Activated T-cell treated with anti-CD3 and anti-CD28 coated beads, Interleukin-2, amount 50 U/mL, for 72 hours (primary cell): ENCODE data around the gene NPLOC4. TPM values are rescaled to one million over a fixed set of nuclear protein-coding genes. Genes with fewer than 3 reads are reported as not detected.

Experiments used
- ATAC-seq, 2 donors: fragments of 150-1000 bp; cut with Tn5 transposase; replicated peaks in 1 of 2; 2 replicates each; pipeline ENCODE4 v1.10.0; 2021; ENCODE audit warnings: moderate library complexity in 2 of 2, mild to moderate bottlenecking in 1 of 2
- DNase-seq, 2 donors: peaks; one replicate each; pipeline ENCODE4 v3.0.0; 2021 to 2022; ENCODE audit warnings: mixed read lengths in 1 of 2
- H3K27ac Mint-ChIP-seq: one replicate; pipeline ENCODE4 v1.8.0; 2022; ENCODE audit warnings: mild to moderate bottlenecking, moderate library complexity, mixed read lengths
- H3K27me3 Mint-ChIP-seq: one replicate; pipeline ENCODE4 v1.8.0; 2022; ENCODE audit warnings: low read depth, mixed read lengths
- H3K36me3 Mint-ChIP-seq, 2 donors: one replicate each; pipeline ENCODE4 v1.8.0; 2022; ENCODE audit warnings: mixed read lengths in 2 of 2, mild to moderate bottlenecking in 1 of 2; ENCODE audit not compliant: insufficient read depth in 2 of 2
- H3K4me1 Mint-ChIP-seq: one replicate; pipeline ENCODE4 v1.8.0; 2022; ENCODE audit warnings: low read depth, mixed read lengths
- H3K4me3 Mint-ChIP-seq, 2 donors: one replicate each; pipeline ENCODE4 v1.8.0; 2022; ENCODE audit warnings: mild to moderate bottlenecking in 2 of 2, mixed read lengths in 2 of 2, moderate library complexity in 2 of 2
- H3K9me3 Mint-ChIP-seq, 2 donors: one replicate each; pipeline ENCODE4 v1.8.0; 2022; ENCODE audit warnings: mixed read lengths in 2 of 2
- total RNA-seq, 2 donors: library from RNA; stranded (reverse); gene quantifications; one replicate each; pipeline ENCODE4 v1.2.3, GENCODE V29; 2022

NPLOC4 gene
- total RNA-seq, 2 donors from 2014 or later = 89.7 to 107 TPM

- no peaks in the 10 kb centered on the region for H3K4me1 Mint-ChIP-seq
- no peak overlapping the region for H3K4me3 Mint-ChIP-seq
- DNase-seq (no peak), ATAC-seq (no peak)
- no peaks in the 10 kb centered on the region for H3K9me3 Mint-ChIP-seq
- no peak overlapping the region for H3K27ac Mint-ChIP-seq
- peaks cover 9% of the 10 kb centered on the region for H3K27me3 Mint-ChIP-seq
- H3K36me3 Mint-ChIP-seq = peaks cover 1 to 2% of the 10 kb centered on the region in 2 donors
Measured at GRCh38 chr17:81539571-81539900, 97.4 kb downstream of the NPLOC4 start.

DNA sequence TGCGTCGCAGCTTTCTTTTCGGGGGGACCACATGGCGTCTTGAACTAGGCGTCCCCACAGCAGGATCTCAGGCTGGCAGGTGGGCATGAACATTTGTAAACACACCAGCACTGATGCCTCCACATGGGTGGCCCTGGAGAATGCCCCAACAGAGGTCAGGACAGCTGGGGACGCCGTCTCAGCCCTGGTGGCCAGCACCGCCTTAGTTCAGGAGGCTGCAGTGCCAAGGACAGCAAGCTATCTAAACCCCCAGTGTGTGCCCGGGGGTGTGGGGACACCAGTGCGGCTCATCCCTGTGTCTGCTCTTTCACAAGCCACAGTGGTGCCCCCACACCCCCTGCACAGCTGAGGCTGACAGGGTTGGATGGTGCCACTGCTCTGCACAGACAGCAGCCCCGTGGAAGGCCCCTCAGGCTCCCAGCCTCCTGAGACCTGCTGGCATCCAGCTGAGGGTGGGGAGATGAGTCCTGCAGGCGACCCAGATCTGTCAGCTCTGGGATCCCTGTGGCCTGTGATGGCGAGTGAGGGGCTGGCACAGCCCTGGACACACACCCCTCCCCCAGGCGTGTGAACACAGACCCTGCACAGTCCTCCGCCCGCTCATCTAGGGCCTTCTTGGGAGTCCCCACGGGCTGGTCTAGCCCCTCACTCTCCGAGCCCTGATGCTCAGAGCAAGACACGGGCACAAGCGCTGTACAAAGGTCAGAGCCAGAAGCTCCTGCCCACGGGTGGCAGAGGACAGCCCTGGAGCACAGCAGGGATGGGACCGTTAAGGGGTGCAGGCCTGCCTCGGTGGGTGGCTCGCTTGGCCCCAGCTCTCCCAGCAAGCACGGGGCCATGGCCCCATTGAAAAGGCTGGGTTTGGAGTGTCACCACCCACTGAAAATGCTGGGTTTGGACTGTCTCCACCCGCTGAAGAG lies 98.0 kb downstream of the NPLOC4 start:
- DNase-seq = no peak
- ATAC-seq = no peak
- Mint-ChIP-seq H3K36me3 (peaks cover 1 to 2% of the 10 kb centered on the region in 2 donors), H3K27me3 (peaks cover 9% of the 10 kb centered on the region), H3K27ac (no peak overlapping the region), H3K4me3 (no peak overlapping the region), H3K4me1 (no peaks in the 10 kb centered on the region), H3K9me3 (no peaks in the 10 kb centered on the region)

GRCh38 chr17:81537856-81538555 lies 98.9 kb downstream of the NPLOC4 start:
- H3K4me1 Mint-ChIP-seq = no peaks in the 10 kb centered on the region
- peaks cover 1 to 2% of the 10 kb centered on the region in 2 donors for H3K36me3 Mint-ChIP-seq
- H3K27ac Mint-ChIP-seq = no peak overlapping the region
- H3K4me3 Mint-ChIP-seq = no peak overlapping the region
- ATAC-seq (no peak), DNase-seq (no peak)
- H3K9me3 Mint-ChIP-seq = no peaks in the 10 kb centered on the region
- peaks cover 16% of the 10 kb centered on the region for H3K27me3 Mint-ChIP-seq

- ATAC-seq = peak; percentile 49 to 62
- DNase-seq = peak; percentile 34 to 39
- H3K4me1 Mint-ChIP-seq = no peaks in the 10 kb centered on the region
- no peak overlapping the region for H3K4me3 Mint-ChIP-seq
- H3K9me3 Mint-ChIP-seq = no peaks in the 10 kb centered on the region
- H3K36me3 Mint-ChIP-seq = peaks cover 1 to 2% of the 10 kb centered on the region in 2 donors
- H3K27me3 Mint-ChIP-seq = peaks cover 16% of the 10 kb centered on the region
- H3K27ac Mint-ChIP-seq = no peak overlapping the region
Measured at GRCh38 chr17:81537343-81537855, 99.5 kb downstream of the NPLOC4 start.

DNA sequence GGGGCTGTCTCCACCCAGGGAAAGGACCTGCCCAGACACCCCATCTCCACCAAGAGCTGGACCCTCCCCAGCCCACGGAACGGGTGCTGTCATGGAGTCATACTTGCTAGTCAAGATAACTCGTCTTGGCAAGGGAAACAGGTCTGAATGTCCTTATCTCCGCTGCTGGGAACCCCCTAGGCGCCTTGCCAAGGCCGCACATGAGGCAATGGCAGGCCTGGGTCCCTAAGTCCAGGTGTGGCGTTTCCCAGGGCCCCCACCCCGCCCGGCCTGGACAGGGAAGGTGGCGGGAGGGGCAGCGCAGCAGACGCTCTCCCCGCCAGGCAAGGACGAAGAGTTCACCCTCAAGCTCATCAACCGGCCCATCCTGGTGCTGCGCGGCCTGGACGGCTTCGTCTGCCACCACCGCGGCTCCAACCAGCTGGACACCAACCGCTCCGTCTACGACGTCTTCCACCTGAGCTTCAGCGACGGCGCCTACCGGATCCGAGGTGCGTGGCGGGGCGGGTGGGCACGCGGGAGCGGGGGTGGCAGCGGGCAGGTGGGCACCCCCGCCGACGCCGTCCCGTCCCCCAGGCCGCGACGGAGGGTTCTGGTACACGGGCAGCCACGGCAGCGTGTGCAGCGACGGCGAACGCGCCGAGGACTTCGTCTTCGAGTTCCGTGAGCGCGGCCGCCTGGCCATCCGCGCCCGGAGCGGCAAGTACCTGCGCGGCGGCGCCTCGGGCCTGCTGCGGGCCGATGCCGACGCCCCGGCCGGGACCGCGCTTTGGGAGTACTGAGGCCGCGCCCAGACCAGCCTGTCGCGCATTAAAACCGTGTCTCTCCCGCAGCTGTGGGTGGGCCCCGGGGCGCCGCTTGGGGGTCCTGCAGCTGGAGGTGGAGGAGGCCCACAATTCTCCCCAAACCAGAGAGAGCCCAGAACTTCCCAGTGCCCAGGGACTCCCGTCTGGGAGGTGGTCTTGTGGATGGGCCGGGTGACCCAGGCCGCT lies 100.3 kb downstream of the NPLOC4 start:
- Mint-ChIP-seq H3K4me1 (no peaks in the 10 kb centered on the region), H3K27me3 (peaks cover 16% of the 10 kb centered on the region), H3K27ac (no peak overlapping the region), H3K9me3 (no peaks in the 10 kb centered on the region), H3K36me3 (peaks cover 0 to 1% of the 10 kb centered on the region in 2 donors), H3K4me3 (no peak overlapping the region)
- ATAC-seq (no peak), DNase-seq (no peak)

DNA sequence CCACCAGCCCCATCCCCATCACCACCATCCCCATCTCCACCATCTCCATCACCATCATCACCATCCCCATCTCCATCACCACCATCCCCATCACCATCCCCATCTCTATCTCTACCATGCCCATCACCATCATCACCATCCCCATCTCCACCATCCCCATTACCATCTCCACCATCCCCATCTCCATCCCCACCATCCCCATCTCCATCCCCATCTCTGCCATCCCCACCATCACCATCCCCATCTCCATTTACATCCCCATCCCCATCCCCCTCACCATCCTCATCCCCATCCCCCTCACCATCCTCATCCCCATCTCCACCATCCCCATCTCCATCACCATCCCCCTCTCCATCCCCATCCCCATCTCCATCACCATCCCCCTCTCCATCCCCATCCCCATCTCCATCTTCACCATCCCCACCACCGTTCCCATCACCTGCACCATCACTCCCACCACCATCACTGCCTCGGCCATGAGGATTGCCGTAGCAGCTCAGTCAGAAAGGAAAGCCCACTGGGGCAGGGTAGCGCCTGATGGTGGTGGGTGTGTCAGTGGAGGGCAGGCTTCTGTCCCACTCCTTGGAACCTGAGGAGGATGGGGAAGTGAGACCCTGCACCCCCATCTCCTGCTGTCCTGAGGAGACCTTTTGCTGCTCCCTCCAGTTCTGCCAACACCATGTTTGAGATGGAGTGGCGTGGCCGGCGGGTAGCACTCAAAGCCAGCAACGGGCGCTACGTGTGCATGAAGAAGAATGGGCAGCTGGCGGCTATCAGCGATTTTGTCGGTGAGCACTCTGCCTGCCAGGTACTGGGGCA lies 101.2 kb downstream of the NPLOC4 start:
- ATAC-seq (no peak), DNase-seq (no peak)
- Mint-ChIP-seq H3K4me3 (no peak overlapping the region), H3K9me3 (no peaks in the 10 kb centered on the region), H3K4me1 (no peaks in the 10 kb centered on the region), H3K27me3 (peaks cover 16% of the 10 kb centered on the region), H3K36me3 (peaks cover 0 to 1% of the 10 kb centered on the region in 2 donors), H3K27ac (no peak overlapping the region)

- Mint-ChIP-seq H3K9me3 (no peaks in the 10 kb centered on the region), H3K36me3 (peaks cover 0 to 1% of the 10 kb centered on the region in 2 donors), H3K27me3 (peaks cover 16% of the 10 kb centered on the region), H3K27ac (no peak overlapping the region), H3K4me3 (no peak overlapping the region), H3K4me1 (no peaks in the 10 kb centered on the region)
- DNase-seq = no peak
- ATAC-seq = no peak
Measured at GRCh38 chr17:81535007-81535328, 101.9 kb downstream of the NPLOC4 start.

DNA sequence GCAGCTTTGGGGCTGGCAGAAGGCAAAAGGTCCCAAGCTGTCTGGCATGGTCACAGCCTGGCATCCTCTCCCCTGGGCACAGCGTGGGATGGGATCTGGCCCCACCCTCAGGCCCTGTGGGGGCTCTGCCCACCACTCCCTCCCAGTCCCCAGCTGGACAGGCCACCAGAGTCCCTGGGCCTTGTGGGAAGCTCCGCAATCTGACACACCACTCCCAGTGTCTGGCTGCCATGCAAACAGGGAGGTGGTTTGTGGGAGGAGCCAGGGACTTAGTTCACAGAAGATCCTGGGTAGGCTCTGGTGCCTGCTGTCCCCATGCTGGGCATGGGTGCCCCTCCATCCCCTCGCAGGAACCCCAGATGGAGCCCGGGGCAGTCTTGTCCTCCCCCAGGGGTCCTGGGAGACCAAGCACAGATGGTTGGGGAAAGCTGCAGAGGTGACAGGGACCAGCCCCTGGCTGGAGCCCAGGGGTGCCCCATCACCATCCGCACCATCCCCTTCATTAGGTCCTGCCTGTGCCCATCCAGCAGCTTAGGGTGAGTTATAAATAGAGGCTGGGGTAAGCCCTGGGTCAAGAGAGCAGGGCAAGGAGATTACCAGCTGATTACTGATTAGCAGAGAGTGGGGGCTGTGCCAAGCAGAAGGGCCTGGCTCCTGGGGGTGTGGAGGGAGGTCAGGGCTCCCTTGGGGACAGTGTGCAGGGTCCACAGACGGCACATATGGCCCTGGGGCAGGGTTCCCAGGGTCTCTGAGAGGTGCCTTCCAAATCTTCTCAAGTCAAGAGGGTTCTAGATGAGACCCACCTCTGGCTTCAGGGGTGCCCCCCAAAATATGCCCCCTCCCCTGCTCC lies 102.5 kb downstream of the NPLOC4 start:
- Mint-ChIP-seq H3K36me3 (peaks cover 0 to 1% of the 10 kb centered on the region in 2 donors), H3K27me3 (peaks cover 16% of the 10 kb centered on the region), H3K27ac (no peak overlapping the region), H3K9me3 (no peaks in the 10 kb centered on the region), H3K4me1 (no peaks in the 10 kb centered on the region), H3K4me3 (no peak overlapping the region)
- DNase-seq (no peak), ATAC-seq (peak in 1 of 2 donors; percentile 4)

- Mint-ChIP-seq H3K4me3 (no peak overlapping the region), H3K36me3 (peaks cover 0 to 1% of the 10 kb centered on the region in 2 donors), H3K27me3 (peaks cover 16% of the 10 kb centered on the region), H3K27ac (no peak overlapping the region), H3K4me1 (no peaks in the 10 kb centered on the region), H3K9me3 (no peaks in the 10 kb centered on the region)
- no peak for DNase-seq
- peak in 1 of 2 donors; percentile 13 for ATAC-seq
Measured at GRCh38 chr17:81533339-81534141, 103.4 kb downstream of the NPLOC4 start.

DNA sequence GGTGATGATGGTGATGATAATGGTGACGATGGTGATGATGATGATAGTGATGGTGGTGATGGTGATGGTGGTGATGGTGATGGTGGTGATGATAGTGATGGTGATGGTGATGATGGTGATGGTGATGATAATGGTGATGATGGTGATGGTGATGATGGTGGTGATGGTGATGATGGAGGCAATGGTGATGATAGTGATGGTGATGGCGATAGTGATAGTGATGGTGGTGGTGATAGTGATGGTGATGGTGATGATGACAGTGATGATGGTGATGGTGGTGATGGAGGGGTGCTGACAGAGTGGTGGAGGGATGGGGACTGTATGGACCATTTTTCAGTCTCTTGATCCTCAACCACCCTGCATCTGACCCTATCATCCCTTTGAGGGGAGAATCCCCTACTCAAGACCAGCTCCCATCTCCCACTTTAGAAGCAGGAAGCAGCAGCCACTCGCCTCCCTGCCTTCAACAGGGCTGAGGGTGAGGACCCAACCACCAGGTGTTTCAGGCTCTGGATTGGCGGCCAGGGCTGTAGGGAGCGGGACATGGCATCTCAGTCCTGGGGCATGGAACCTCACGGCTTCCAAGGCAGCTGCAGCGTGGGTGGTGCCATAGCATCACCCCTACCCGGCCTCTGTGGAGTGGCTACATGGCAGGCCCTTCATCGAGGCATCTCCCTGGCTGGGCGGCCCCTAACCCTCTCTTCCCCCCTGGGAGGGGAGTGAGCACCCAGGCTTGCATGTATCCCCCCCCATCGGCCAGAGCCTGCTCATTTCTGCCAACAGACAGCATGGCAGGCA lies 104.2 kb downstream of the NPLOC4 start:
- no peak overlapping the region for H3K4me3 Mint-ChIP-seq
- H3K4me1 Mint-ChIP-seq = no peaks in the 10 kb centered on the region
- H3K27me3 Mint-ChIP-seq = peaks cover 16% of the 10 kb centered on the region
- no peaks in the 10 kb centered on the region for H3K36me3 Mint-ChIP-seq
- no peak for ATAC-seq
- H3K27ac Mint-ChIP-seq = no peak overlapping the region
- DNase-seq = no peak
- H3K9me3 Mint-ChIP-seq = no peaks in the 10 kb centered on the region
